Measurements from ENCODE around the gene OVOL3.

OVOL3 gene

GRCh38 chr19:36073121-36073876 is 37.6 kb upstream of the OVOL3 start:
- in situ Hi-C loops (cut with MboI; ENCODE audit: low sequenced_read_pairs, unreplicated experiment): no loop called here
- no peak for TF ChIP-seq CTCF (IDR thresholded peaks at IDR 0.05; ENCODE audit: borderline replicate concordance, control extremely low read depth, extremely low read depth, insufficient read depth, missing control alignments)
- DNase-seq (ENCODE audit: low spot score): no peak

- in situ Hi-C loops (cut with MboI; ENCODE audit: low sequenced_read_pairs, unreplicated experiment): no loop called here
- no peak for DNase-seq (ENCODE audit: low spot score)
These were observed 31.5 kb upstream of the OVOL3 start for GRCh38 chr19:36079389-36079945.

GRCh38 chr19:36081385-36081784 is 29.6 kb upstream of the OVOL3 start:
- in situ Hi-C loops (cut with MboI; ENCODE audit: low sequenced_read_pairs, unreplicated experiment): no loop called here
- no peak for DNase-seq (ENCODE audit: low spot score)
- TF ChIP-seq CTCF (IDR thresholded peaks at IDR 0.05; ENCODE audit: borderline replicate concordance, control extremely low read depth, extremely low read depth, insufficient read depth, missing control alignments): no peak

More at GRCh38 chr19:36079389-36079945, 31.5 kb upstream of the OVOL3 start:
- TF ChIP-seq CTCF (IDR thresholded peaks at IDR 0.05; ENCODE audit: borderline replicate concordance, control extremely low read depth, extremely low read depth, insufficient read depth, missing control alignments): no peak

GRCh38 chr19:36081894-36082293 is 29.0 kb upstream of the OVOL3 start:
- no peak for TF ChIP-seq CTCF (IDR thresholded peaks at IDR 0.05; ENCODE audit: borderline replicate concordance, control extremely low read depth, extremely low read depth, insufficient read depth, missing control alignments)
- in situ Hi-C loops (cut with MboI; ENCODE audit: low sequenced_read_pairs, unreplicated experiment): no loop called here
- no peak for DNase-seq (ENCODE audit: low spot score)

GRCh38 chr19:36082916-36083315 is 28.0 kb upstream of the OVOL3 start:
- DNase-seq (ENCODE audit: low spot score): no peak
- TF ChIP-seq CTCF (IDR thresholded peaks at IDR 0.05; ENCODE audit: borderline replicate concordance, control extremely low read depth, extremely low read depth, insufficient read depth, missing control alignments): no peak
- in situ Hi-C loops (cut with MboI; ENCODE audit: low sequenced_read_pairs, unreplicated experiment): no loop called here

- DNase-seq (ENCODE audit: low spot score): no peak
- no peak for TF ChIP-seq CTCF (IDR thresholded peaks at IDR 0.05; ENCODE audit: borderline replicate concordance, control extremely low read depth, extremely low read depth, insufficient read depth, missing control alignments)
- in situ Hi-C loops (cut with MboI; ENCODE audit: low sequenced_read_pairs, unreplicated experiment): no loop called here
These were observed 26.5 kb upstream of the OVOL3 start for GRCh38 chr19:36084231-36085009.
